GM12878 (cell line): ENCODE measurements around the gene EVPLL. TPM values are rescaled to one million over a fixed set of nuclear protein-coding genes. Genes with fewer than 3 reads are reported as not detected.
"Not testable (repeated sequence)": the region's sequence is repeated elsewhere in the genome, so short reads cannot be mapped to it uniquely, and the experiment has no call there.

Experiments used
- ATAC-seq: fragments of 200-7000 bp; cut with Tn5 transposase; 3 replicates; pipeline ENCODE4 v1.9.1; 2020; ENCODE audit warnings: mild to moderate bottlenecking, moderate library complexity
- BruUV-seq: library from RNA; stranded (reverse); fragments of 400-500 nt; replicated peaks from 2 replicates; lab custom pipeline; 2021; lab: Mats Ljungman, UMichigan
- CTCF ChIA-PET: fragments of 300-600 bp; sonication (Branson Sonifier 250); formaldehyde crosslinking; extraction: SDS; loops from one replicate; lab custom pipeline; 2021; ENCODE audit warnings: inconsistent platforms; lab: Yijun Ruan, JAX
- POLR2A ChIA-PET: fragments of 350-600 bp; formaldehyde crosslinking; extraction: SDS; loops from one replicate; lab custom pipeline; 2021; ENCODE audit warnings: inconsistent platforms; lab: Charles Lee
- RAD21 ChIA-PET: fragments of 300-600 bp; sonication (Branson Sonifier 250); formaldehyde crosslinking; loops from one replicate; lab custom pipeline; 2023; ENCODE audit warnings: antibody characterized with exemption; ENCODE audit not compliant: unreplicated experiment; lab: Charles Lee
- SMC1A ChIA-PET: fragments of 300-600 bp; sonication (Branson Sonifier 250); formaldehyde crosslinking; loops from one replicate; lab custom pipeline; 2023; ENCODE audit not compliant: unreplicated experiment, uncharacterized antibody; lab: Charles Lee
- DNase-seq: peaks from one replicate; pipeline ENCODE4 v3.0.0-alpha.2; 2011; ENCODE audit warnings: low read depth, low spot score
- FAIRE-seq: peaks from 3 replicates; lab custom pipeline; 2011; peaks lifted over from hg19 to GRCh38; lab: Jason Lieb, UNC
- H2AFZ ChIP-seq: 2 replicates; pipeline ENCODE4 v1.6.0; 2011; ENCODE audit warnings: low read depth, low read length, control low read depth; ENCODE audit not compliant: control insufficient read depth
- H3K27ac ChIP-seq: 2 replicates; pipeline ENCODE4 v1.5.1; 2011; ENCODE audit warnings: control low read depth; ENCODE audit not compliant: control insufficient read depth, insufficient read depth
- H3K27me3 ChIP-seq, 2 experiments: replicated peaks in 1 of 2; 2 replicates each; pipeline versions ENCODE4 v1.6.0 to v1.6.1; 2011; ENCODE audit warnings: low read length in 1 of 2; ENCODE audit not compliant: control insufficient read depth in 2 of 2, insufficient read depth in 2 of 2
- H3K36me3 ChIP-seq, 2 experiments: 2 replicates each; pipeline ENCODE4 v1.5.1; 2011; ENCODE audit warnings: low read length in 1 of 2; ENCODE audit not compliant: control insufficient read depth in 2 of 2, insufficient read depth in 2 of 2
- H3K4me1 ChIP-seq: 2 replicates; pipeline ENCODE4 v1.6.1; 2011; ENCODE audit warnings: mild to moderate bottlenecking, low read length, moderate library complexity, mixed read lengths; ENCODE audit not compliant: control insufficient read depth, insufficient read depth
- H3K4me2 ChIP-seq: 2 replicates; pipeline ENCODE4 v1.6.0; 2011; ENCODE audit warnings: control low read depth; ENCODE audit not compliant: control insufficient read depth, insufficient read depth
- H3K4me3 ChIP-seq: fragments of 200-600 bp; sonication (generic); 2 replicates; pipeline ENCODE4 v1.5.1; 2016
- H3K79me2 ChIP-seq: 2 replicates; pipeline ENCODE4 v1.6.0; 2011; ENCODE audit warnings: low read length; ENCODE audit not compliant: control insufficient read depth, insufficient read depth
- H3K9ac ChIP-seq: 2 replicates; pipeline ENCODE4 v1.8.0; 2011; ENCODE audit warnings: low read length, control low read depth, mixed read lengths; ENCODE audit not compliant: control insufficient read depth, insufficient read depth
- H3K9me3 ChIP-seq: replicated peaks from 3 replicates; pipeline ENCODE4 v1.5.1; 2011; ENCODE audit warnings: mild to moderate bottlenecking, low read length; ENCODE audit not compliant: control insufficient read depth, insufficient read depth
- H4K20me1 ChIP-seq: 2 replicates; pipeline ENCODE4 v1.6.0; 2011; ENCODE audit not compliant: control insufficient read depth, insufficient read depth
- CBFB ChIP-seq: IDR thresholded peaks from 2 replicates; pipeline ENCODE4 v1.6.1; 2016; ENCODE audit warnings: antibody characterized with exemption, low read depth
- CHD1 ChIP-seq: IDR thresholded peaks from 2 replicates; pipeline ENCODE4 v1.6.1; 2012; ENCODE audit warnings: low read depth, low read length, improper control_type of control experiment
- HDAC6 ChIP-seq: fragments of 200-600 bp; sonication (generic); IDR thresholded peaks from one replicate; pipeline ENCODE4 v1.8.0; 2017; ENCODE audit warnings: antibody characterized with exemption; ENCODE audit not compliant: unreplicated experiment
- SRF ChIP-seq, 2 experiments: IDR thresholded peaks; 2 replicates each; pipeline ENCODE4 v1.6.1; 2011; ENCODE audit warnings: low read depth in 2 of 2, low read length in 2 of 2, mild to moderate bottlenecking in 1 of 2, moderate library complexity in 1 of 2
- ZNF384 ChIP-seq: IDR thresholded peaks from 2 replicates; pipeline ENCODE4 v1.6.1; 2012; ENCODE audit warnings: low read depth, mild to moderate bottlenecking, low read length, improper control_type of control experiment, borderline replicate concordance
- WGBS: methylation state at CpG from one replicate; pipeline ENCODE4 v1.1.6; 2016; ENCODE audit warnings: low lambda C conversion rate; ENCODE audit not compliant: insufficient replicate concordance, insufficient coverage; ENCODE audit errors: missing lambda C conversion rate; 5-methylcytosine and 5-hydroxymethylcytosine counted together
- in situ Hi-C: fragments of 300-500 bp; cut with MboI; formaldehyde crosslinking; loops from 9 replicates; pipeline ENCODE4 v1.14.3; 2018; ENCODE audit warnings: mixed read lengths
- intact Hi-C: fragments of 100-400 bp; cut with micrococcal nuclease; formaldehyde crosslinking; loops from one replicate; pipeline ENCODE4 v1.14.2; 2022; ENCODE audit not compliant: unreplicated experiment
- polyA plus RNA-seq, 11 experiments: library from polyadenylated mRNA; depleted of rRNA in 4 of 11; unstranded in 6 of 11; stranded (reverse) in 5 of 11; fragments of >200 nt; fragmentation: Nextera tagmentation in 4 of 11; fragmentation: Illumina TruSeq in 1 of 11; extraction: Ambion mirVana in 4 of 11; extraction: Trizol in 1 of 11; gene quantifications; 1 replicate in 1 of 11; 2 replicates in 10 of 11; pipeline versions ENCODE4 v1.2.1 to v1.2.3, GENCODE V29; 2011 to 2016; ENCODE audit warnings: inconsistent platforms in 2 of 11, missing spikeins in 2 of 11, low read depth in 1 of 11
- total RNA-seq, 4 experiments: library from RNA; depleted of rRNA in 3 of 4; stranded (reverse); fragments of >200 nt in 3 of 4; fragmentation: Illumina TruSeq in 1 of 4; extraction: Trizol in 1 of 4; gene quantifications; 2 replicates each; pipeline versions ENCODE4 v1.2.1 to v1.2.3, GENCODE V29; 2013 to 2021

The EVPLL gene
- total and polyA plus RNA-seq, 10 of the 15 experiments (the other 5 are each of a cell fraction or from before 2014, with no cell fraction given): not detected

GRCh38 chr17:18331879-18332278 lies 45.7 kb upstream of the EVPLL start:
- H3K27ac ChIP-seq: no peak overlapping the region
- no peak overlapping the region for H3K4me2 ChIP-seq
- CTCF ChIA-PET: no interaction called here
- no peak for ATAC-seq
- POLR2A ChIA-PET: no interaction called here
- peaks cover 4% of the 10 kb centered on the region; the same call in 1 of the 2 replicates for H3K4me1 ChIP-seq
- no peak for DNase-seq
- RAD21 ChIA-PET: no interaction called here
- SMC1A ChIA-PET: no interaction called here
- no peak for FAIRE-seq
- H3K27me3 ChIP-seq: no peaks in the 10 kb centered on the region
- 91% methylated on average over 9 of the region's 9 CpGs for WGBS
- no peaks in the 10 kb centered on the region for H4K20me1 ChIP-seq
- no peak for TF ChIP-seq CHD1
- TF ChIP-seq HDAC6: no peak
- TF ChIP-seq CBFB: no peak
- TF ChIP-seq ZNF384: no peak
- no peak for TF ChIP-seq SRF (IDR thresholded peaks at IDR 0.05; ENCODE audit: low read depth in 2 of 2, low read length in 2 of 2)
- intact Hi-C loops: no loop called here
- H3K9ac ChIP-seq: no peak overlapping the region
- H3K9me3 ChIP-seq: no peaks in the 10 kb centered on the region
- peaks cover 4 to 13% of the 10 kb centered on the region in 2 experiments for H3K36me3 ChIP-seq
- in situ Hi-C loops: no loop called here
- BruUV-seq: no TSS peak
- H3K4me3 ChIP-seq: no peak overlapping the region
- no peaks in the 10 kb centered on the region for H3K79me2 ChIP-seq
- H2AFZ ChIP-seq: no peak overlapping the region

DNA sequence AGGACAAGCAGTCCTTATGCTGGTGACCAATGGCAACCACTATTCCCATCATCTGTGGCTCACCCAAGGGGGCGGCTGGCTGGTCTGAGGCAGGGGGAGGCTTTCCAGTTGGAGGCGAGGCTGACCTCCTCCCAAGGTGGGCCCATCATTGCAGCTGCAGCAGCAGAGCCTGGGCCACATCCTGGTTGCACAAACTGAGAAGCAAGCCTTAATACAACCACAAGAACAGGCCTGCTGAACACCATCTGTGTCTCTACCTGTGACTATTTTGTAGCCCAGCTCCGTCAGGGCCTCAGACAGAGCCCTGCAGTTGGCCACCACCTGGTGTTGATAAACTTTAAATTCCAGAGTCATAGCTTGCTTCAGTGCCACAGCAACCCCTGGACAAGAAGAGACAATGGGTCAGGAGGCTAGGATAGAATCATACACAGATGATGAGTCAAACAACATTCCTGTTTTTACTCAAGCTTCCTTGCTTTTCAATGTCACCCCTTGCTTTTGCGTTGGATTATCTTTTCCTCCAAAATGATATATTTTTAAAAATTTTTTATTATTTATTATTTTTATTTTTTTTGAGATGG lies 44.6 kb upstream of the EVPLL start:
- Histone ChIP-seq H3K9ac (no peak overlapping the region), H3K4me2 (no peak overlapping the region)
- 32% methylated on average over 4 of the region's 4 CpGs for WGBS
- POLR2A ChIA-PET: no interaction called here
- no peak for TF ChIP-seq ZNF384
- TF ChIP-seq, all 136 proteins: peak for 0
- Histone ChIP-seq H2AFZ (no peak overlapping the region), H4K20me1 (no peaks in the 10 kb centered on the region), H3K27me3 (no peaks in the 10 kb centered on the region), H3K36me3 (peaks cover 4 to 10% of the 10 kb centered on the region in 2 experiments), H3K4me1 (no peaks in the 10 kb centered on the region), H3K4me3 (no peak overlapping the region), H3K79me2 (no peaks in the 10 kb centered on the region), H3K9me3 (no peaks in the 10 kb centered on the region), H3K27ac (no peak overlapping the region)
- FAIRE-seq (no peak), ATAC-seq (no peak), DNase-seq (no peak)
- ChIA-PET CTCF (no interaction called here), RAD21 (no interaction called here), SMC1A (no interaction called here)
- in situ Hi-C loops: no loop called here
- intact Hi-C loops: no loop called here
- BruUV-seq: no TSS peak

- RAD21 ChIA-PET, ATAC-seq, FAIRE-seq, SMC1A ChIA-PET, intact Hi-C loops, H3K4me1 ChIP-seq, H3K79me2 ChIP-seq, H3K4me3 ChIP-seq, POLR2A ChIA-PET, DNase-seq, H3K4me2 ChIP-seq, H3K27me3 ChIP-seq, H3K9ac ChIP-seq, BruUV-seq, H2AFZ ChIP-seq, H3K9me3 ChIP-seq, H3K27ac ChIP-seq, in situ Hi-C loops, H4K20me1 ChIP-seq: not testable (repeated sequence)
- CTCF ChIA-PET: interaction anchor here (0.6 kb wide), 1 partner anchor 50 kb away, joined by 3 read pairs; no protein-coding TSS in a partner anchor
- H3K36me3 ChIP-seq: peaks cover 3 to 13% of the 10 kb centered on the region in 2 experiments
- WGBS: 98% methylated on average over 17 of the region's 25 CpGs
Measured at GRCh38 chr17:18338158-18338557, 39.4 kb upstream of the EVPLL start.
